GM20000 (cell line): ENCODE measurements around the gene GCNT2.

Source experiments
- DNase-seq: peaks from one replicate; pipeline ENCODE4 v3.0.0; 2012; ENCODE audit warnings: low spot score
- TF ChIP-seq, protein P1 (sequence below): IDR thresholded peaks from 2 replicates; pipeline ENCODE4 v1.5.1; 2012; ENCODE audit warnings: mild to moderate bottlenecking, control low read depth; ENCODE audit errors: extremely low read depth, missing control alignments

GCNT2 gene

DNA sequence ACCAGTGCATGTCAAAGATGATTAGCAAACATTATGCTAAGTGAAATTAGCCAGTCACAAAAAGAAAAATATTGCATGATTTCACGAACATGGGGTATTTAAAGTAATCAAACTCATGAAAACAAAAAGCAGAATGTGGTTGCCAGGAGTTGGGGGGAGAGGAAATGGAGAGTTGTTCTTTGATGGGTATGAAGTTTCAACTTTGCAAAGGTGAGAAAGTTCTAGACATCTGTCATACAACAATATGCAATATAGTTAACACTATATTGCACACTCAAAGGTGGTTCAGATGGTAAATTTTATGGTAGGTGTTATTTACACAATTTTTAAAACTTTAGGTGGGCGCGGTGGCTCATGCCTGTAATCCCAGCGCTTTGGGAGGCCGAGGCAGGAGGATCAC is 13.4 kb upstream of the GCNT2 start:
- TF ChIP-seq, protein P1, sequence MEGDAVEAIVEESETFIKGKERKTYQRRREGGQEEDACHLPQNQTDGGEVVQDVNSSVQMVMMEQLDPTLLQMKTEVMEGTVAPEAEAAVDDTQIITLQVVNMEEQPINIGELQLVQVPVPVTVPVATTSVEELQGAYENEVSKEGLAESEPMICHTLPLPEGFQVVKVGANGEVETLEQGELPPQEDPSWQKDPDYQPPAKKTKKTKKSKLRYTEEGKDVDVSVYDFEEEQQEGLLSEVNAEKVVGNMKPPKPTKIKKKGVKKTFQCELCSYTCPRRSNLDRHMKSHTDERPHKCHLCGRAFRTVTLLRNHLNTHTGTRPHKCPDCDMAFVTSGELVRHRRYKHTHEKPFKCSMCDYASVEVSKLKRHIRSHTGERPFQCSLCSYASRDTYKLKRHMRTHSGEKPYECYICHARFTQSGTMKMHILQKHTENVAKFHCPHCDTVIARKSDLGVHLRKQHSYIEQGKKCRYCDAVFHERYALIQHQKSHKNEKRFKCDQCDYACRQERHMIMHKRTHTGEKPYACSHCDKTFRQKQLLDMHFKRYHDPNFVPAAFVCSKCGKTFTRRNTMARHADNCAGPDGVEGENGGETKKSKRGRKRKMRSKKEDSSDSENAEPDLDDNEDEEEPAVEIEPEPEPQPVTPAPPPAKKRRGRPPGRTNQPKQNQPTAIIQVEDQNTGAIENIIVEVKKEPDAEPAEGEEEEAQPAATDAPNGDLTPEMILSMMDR, result no peak

DNA sequence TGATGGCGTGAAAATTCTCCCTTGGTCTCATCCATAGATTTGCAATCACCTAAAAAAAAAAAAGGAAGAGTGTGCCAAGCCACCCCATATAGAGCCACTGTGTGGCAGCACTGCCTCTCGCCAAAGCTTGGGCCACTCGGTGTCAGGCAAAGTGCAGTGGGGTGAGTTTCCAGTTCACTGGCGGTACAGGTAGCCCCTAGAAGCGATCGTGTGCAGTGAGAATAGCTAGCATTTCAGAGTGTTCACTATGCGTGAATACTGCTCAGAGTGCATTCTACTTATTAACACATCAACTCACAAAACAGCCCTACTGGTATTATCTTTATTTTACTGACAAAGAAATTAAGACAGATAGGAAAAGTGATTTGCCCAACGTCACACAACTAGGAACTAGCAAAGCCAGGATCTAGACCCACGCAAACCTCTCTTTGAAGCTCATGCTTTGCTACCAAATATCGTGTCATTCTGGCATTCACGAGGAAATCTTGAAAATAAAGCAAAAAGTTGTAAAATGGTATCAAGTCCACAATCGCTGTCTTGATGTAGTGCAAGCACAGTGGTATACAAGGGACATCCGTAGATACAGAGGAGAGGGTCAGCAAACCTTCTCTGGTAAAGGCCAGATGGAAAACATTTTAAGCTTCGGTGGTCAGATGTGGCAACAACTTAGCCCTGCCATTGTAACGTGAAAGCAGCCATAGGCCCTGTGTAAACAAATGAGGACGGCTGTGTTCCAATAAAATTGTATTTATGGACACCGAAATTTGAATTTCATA is 10.4 kb upstream of the GCNT2 start:
- DNase-seq, result peak; percentile 75
- TF ChIP-seq, protein P1, result peak; percentile 74

More for the DNA sequence above, 13.4 kb upstream of the GCNT2 start:
- DNase-seq, result no peak

DNA sequence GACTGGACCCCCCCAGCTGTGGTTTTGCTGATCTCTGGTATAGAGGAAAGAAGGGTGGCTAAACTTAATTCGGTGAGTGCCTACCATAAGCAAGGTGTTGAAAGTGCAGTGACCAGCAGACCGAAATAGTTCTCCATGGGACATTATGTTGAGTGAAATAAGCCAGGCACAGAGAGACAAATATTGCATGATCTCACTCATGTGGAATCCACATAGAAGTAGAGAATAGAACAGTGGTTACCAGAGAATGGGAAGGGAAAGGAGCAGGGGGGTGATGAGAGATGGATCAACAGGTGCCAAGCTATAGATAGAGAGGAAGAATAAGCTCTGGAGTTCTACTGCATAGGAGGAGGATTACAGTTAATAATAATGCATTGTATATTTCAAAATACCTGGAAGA is 9.7 kb upstream of the GCNT2 start:
- no peak for DNase-seq
- TF ChIP-seq, protein P1, result no peak

DNA sequence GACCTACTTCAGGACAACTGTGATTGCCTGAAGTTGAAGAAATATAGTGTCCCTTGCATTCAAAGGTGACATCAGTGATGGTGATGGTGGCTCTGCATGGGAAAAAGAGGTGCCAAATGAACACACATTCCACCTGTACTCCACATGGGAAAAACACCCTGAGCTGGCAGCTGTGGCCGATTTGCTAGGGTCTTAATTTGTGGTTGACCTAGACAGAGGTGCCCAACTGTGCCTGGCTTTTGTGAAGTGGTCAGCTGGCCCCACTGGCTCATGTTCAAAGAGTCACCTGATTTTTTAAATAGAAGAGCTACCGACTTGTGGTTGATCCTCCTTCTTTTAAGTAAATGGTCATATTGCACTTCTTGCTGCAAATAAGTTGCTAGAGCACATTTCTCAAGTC is 7.6 kb upstream of the GCNT2 start:
- no peak for DNase-seq
- TF ChIP-seq, protein P1, result no peak

DNA sequence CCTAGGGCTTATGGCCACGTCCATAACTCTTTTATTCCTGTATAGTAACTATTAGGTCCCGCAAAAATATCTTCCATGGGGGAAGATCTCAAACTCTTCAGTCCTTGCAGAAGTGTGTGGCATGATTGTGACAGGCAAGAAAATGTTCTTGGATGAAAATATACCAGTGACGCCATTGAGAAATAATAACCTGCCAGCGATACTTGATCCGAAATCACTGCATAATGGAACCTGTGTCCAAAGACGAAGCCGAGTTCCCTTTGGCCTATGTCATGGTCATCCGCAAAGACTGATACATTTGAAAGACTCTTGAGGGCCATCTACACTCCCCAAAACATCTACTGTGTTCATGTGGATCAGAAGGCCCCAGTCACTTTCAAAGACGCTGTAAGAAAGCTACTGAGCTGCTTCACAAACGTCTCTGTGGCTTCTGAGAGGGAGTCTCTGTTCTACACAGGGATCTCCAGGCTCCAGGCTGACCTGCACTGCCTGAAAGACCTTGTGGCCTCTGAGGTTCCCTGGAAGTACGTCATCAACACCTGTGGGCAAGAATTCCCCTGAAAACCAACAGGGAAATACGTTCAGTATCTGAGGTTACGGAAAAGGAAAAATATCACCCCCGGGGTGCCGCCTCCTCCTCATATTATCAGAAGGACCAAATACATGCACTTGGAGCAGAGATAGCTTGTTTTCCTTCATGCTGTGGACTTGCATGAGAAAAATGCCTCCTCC is 6.9 kb upstream of the GCNT2 start:
- no peak for DNase-seq
- TF ChIP-seq, protein P1, result no peak

DNA sequence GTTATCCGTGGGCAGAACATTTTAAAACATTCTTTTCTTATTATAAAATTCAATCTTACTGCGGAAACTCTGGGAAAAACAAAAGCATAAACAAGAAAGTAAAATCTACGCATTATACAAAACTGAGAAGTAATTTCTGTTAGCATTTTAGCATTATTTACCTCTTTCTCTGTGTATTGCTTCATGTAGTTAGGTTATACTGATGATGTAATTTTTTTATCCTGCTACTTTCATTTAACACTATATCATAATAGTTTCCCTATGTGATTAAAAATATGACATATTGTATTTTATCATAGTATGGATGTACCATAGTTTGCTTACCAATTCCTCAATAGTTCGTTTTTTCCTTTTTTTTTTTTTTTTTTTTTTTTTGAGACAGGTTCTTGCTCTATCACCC is 4.2 kb upstream of the GCNT2 start:
- TF ChIP-seq, protein P1, result no peak
- DNase-seq, result no peak
